ENCODE results near the gene PLA2G2F. TPM values are rescaled to one million over a fixed set of nuclear protein-coding genes. Genes with fewer than 3 reads are reported as not detected.

Gene PLA2G2F
- total and polyA plus RNA-seq, 2 donors (not counting 3 experiments of a cell fraction or from before 2014, with no cell fraction given), result not detected

GRCh38 chr1:20152599-20152930 is 13.4 kb downstream of the PLA2G2F start:
- Histone ChIP-seq H2AFZ (ENCODE audit: low read depth, low read length) (no peak overlapping the region), H3K9ac (replicated peaks; ENCODE audit: extremely low read depth, insufficient read depth, low read length) (no peak overlapping the region), H3K9me3 (replicated peaks; ENCODE audit: control insufficient read depth, insufficient read depth, low read length) (no peaks in the 10 kb centered on the region), H3K36me3 (ENCODE audit: control insufficient read depth in 2 of 2, extremely low read depth in 1 of 2, insufficient read depth in 2 of 2, low read length in 2 of 2) (no peaks in the 10 kb centered on the region), H3K4me1 (ENCODE audit: control insufficient read depth, extremely low read depth, insufficient read depth, low read length) (peaks cover 4% of the 10 kb centered on the region), H3K9me1 (replicated peaks; ENCODE audit: control insufficient read depth, extremely low read depth, insufficient read depth, low read length) (no peaks in the 10 kb centered on the region), H4K20me1 (replicated peaks; ENCODE audit: control insufficient read depth, extremely low read depth, insufficient read depth, low read length) (no peaks in the 10 kb centered on the region), H3K27me3 (ENCODE audit: control insufficient read depth in 2 of 2, insufficient read depth in 2 of 2, low read length in 2 of 2) (no peaks in the 10 kb centered on the region), H3K4me3 (replicated peaks in 1 of 3; ENCODE audit: insufficient read depth in 1 of 3, low read depth in 1 of 3, low read length in 3 of 3) (no peak overlapping the region), H3K4me2 (ENCODE audit: insufficient read depth, low read length) (no peak overlapping the region), H3K79me2 (ENCODE audit: control insufficient read depth, insufficient read depth, low read length) (no peaks in the 10 kb centered on the region), H3K27ac (ENCODE audit: insufficient read depth, low read depth, low read length) (no peak overlapping the region)
- intact Hi-C loops (cut with micrococcal nuclease) (loop anchor here (1.0 kb wide), 7 partner anchors 51 to 437 kb away; partner anchors contain the start of gene OTUD3), dilution Hi-C loops (cut with MboI; ENCODE audit: extremely low pct_ligation_motif_present, low sequenced_read_pairs) (no loop called here)
- BruUV-seq (replicated peaks), result no TSS peak
- ChIA-PET CTCF (interaction anchor here (0.9 to 6.7 kb wide), 18 partner anchors 9 to 341 kb away, joined by 3 to 76 read pairs (median 8); no protein-coding TSS in a partner anchor), POLR2A (no interaction called here)
- DNase-seq (ENCODE audit: low read depth, low spot score) (no peak), FAIRE-seq (no peak)
- TF ChIP-seq POLR2AphosphoS5 (IDR thresholded peaks at IDR 0.05; ENCODE audit: insufficient read depth, low read depth, low read length), result no peak
- no peak for TF ChIP-seq CTCF (IDR thresholded peaks at IDR 0.05; ENCODE audit: extremely low read depth in 1 of 2, insufficient read depth in 1 of 2, low read depth in 1 of 2, low read length in 2 of 2)
- no peak for TF ChIP-seq MYC (IDR thresholded peaks at IDR 0.05; ENCODE audit: low read depth, low read length)
- no peak for TF ChIP-seq POLR2A (IDR thresholded peaks at IDR 0.05; ENCODE audit: low read depth, low read length)
- no peak for TF ChIP-seq MAX (IDR thresholded peaks at IDR 0.05; ENCODE audit: insufficient read depth, insufficient read length)
- TF ChIP-seq FOS (IDR thresholded peaks at IDR 0.05; ENCODE audit: borderline replicate concordance, insufficient read depth, low read length), result no peak
- no peak for TF ChIP-seq JUN (IDR thresholded peaks at IDR 0.05; ENCODE audit: borderline replicate concordance, insufficient read depth, insufficient read length, low read depth)
- TF ChIP-seq GATA2 (IDR thresholded peaks at IDR 0.05; ENCODE audit: insufficient read depth, insufficient read length, low read depth, low read length), result no peak
- TF ChIP-seq EZH2 (IDR thresholded peaks at IDR 0.05; ENCODE audit: borderline replicate concordance, low read depth, low read length, severe bottlenecking), result no peak

All from endothelial cell of umbilical vein (primary cell).